ENCODE data around the gene SCYGR4. TPM values are rescaled to one million over a fixed set of nuclear protein-coding genes. Genes with fewer than 3 reads are reported as not detected.

Gene SCYGR4, protein sequence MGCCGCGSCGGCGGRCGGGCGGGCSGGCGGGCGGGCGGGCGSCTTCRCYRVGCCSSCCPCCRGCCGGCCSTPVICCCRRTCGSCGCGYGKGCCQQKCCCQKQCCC
- not detected in 5 replicates for total RNA-seq (2022; extraction: Qiagen RNA extraction)

DNA sequence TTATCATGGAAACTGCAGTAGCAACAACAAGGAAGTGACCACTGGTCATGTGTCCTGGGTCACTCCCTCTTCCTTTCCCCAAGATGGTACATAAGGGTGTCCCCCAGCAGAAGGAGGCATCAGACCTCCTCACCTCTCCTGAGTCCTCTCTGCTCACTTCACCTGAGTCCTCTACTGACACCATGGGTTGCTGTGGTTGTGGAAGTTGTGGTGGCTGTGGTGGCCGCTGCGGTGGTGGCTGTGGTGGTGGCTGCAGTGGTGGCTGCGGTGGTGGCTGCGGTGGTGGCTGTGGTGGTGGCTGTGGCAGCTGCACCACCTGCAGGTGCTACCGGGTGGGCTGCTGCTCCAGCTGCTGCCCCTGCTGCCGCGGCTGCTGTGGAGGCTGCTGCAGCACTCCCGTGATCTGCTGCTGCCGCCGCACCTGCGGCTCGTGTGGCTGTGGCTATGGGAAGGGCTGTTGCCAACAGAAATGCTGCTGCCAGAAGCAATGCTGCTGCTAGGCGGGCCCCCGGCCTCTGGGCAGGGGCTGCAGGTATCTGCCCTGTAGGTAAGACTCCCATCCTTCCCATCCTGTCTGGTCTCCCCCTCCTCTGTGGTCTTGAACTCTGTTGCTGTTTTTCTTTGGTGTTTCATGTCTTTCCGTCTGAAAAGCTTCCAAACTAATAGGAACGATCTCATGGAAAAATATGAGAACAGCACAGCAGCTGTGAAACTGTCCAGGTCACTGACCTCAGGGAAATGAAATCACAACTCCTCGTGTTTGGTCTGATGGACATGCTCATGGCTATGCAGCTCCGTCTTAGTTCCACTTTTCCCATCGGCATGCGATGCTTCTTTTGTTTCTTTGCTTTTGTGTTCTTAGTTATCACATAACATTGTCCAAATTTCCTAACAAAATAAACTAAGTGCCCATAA, at the start of gene SCYGR4:
Gene SCYGR4 (plus strand): TSS at position 183 of the 915 bp plus-strand sequence. CDS start 0 bp downstream, at position 183.

DNA sequence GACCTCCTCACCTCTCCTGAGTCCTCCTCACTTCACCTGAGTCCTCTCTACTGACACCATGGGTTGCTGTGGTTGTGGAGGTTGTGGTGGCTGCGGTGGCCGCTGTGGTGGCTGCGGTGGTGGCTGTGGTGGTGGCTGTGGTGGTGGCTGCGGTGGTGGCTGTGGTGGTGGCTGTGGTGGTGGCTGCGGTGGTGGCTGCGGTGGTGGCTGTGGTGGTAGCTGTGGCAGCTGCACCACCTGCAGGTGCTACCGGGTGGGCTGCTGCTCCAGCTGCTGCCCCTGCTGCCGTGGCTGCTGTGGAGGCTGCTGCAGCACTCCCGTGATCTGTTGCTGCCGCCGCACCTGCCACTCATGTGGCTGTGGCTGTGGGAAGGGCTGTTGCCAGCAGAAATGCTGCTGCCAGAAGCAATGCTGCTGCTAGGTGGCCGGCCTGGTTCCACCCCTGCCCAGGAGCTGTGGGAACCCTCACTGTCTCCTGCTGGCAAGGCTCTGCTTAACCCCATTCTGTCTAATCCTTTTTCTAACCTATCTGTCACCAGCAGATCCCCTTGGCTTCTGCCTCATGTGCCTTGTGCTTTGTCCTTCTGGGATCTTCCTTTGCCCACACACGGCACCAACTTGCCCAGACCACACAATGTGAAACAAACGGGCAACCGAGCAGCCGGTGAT, 18.3 kb upstream of the SCYGR4 start, which contains the start of gene SCYGR2:
Gene SCYGR2 (plus strand): TSS at position 59 of the 669 bp plus-strand sequence. CDS start 0 bp downstream, at position 59.

DNA sequence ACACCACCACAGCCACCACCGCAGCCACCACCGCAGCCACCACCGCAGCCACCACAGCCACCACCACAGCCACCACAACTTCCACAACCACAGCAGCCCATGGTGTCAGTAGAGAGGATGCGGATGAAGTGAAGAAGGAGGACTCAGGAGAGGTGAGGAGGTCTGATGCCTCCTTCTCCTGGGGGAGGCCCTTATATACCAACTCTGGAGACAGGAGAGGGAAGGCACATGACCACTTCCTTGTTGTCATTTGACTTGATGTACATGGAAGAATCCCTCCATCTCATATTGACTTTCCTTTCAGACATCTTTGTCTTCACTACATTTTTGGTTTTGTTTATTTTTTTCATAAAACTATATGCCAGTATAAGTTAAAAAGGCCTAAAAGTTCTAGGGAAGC, 2.6 kb upstream of the SCYGR4 start, which contains the start of gene SCYGR3:
Gene SCYGR3 (minus strand): TSS at position 101 of the 400 bp plus-strand sequence. CDS start 0 bp downstream, at position 101.

DNA sequence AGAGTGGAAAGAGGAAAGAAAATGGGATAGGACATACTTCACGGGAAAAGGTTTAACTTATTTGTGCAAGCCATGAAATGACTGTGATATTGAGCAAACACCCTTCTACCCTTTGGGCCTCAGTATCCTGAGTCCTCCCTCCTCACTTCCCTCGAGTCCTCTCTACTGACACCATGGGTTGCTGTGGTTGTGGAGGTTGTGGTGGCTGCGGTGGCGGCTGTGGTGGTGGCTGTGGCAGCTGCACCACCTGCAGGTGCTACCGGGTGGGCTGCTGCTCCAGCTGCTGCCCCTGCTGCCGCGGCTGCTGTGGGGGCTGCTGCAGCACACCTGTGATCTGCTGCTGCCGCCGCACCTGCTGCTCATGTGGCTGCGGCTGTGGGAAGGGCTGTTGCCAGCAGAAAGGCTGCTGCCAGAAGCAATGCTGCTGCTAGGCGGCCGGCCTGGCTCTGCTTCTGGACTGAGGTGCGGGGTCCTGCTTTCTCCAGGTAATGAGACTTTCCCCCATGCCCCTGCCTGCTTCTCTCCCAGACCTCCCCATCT, 49.4 kb downstream of the SCYGR4 start, which contains the start of gene SCYGR5:
Gene SCYGR5 (plus strand): TSS at position 174 of the 540 bp plus-strand sequence. CDS start 0 bp downstream, at position 174.

Other genes starting within 250 kb of the SCYGR4 start
- gene TM4SF20, start 238.2 kb upstream of the SCYGR4 start, total RNA-seq (2022; extraction: Qiagen RNA extraction) = 5.8 to 8.7 TPM (median 8.0 TPM) in 5 replicates
- not detected in 5 replicates for gene SCYGR1, start 229.5 kb upstream of the SCYGR4 start, total RNA-seq (2022; extraction: Qiagen RNA extraction)
- 95.4 to 139 TPM (median 129 TPM) in 5 replicates for gene AGFG1, start 145.3 kb upstream of the SCYGR4 start, total RNA-seq (2022; extraction: Qiagen RNA extraction)
- gene SCYGR2, start 18.6 kb upstream of the SCYGR4 start, total RNA-seq (2022; extraction: Qiagen RNA extraction) = not detected in 5 replicates
- not detected in 5 replicates for gene SCYGR3, start 2.7 kb upstream of the SCYGR4 start, total RNA-seq (2022; extraction: Qiagen RNA extraction)
- gene SCYGR5, start 49.3 kb downstream of the SCYGR4 start, total RNA-seq (2022; extraction: Qiagen RNA extraction) = not detected in 5 replicates
- 1.9 to 2.9 TPM (median 2.2 TPM) in 5 replicates for gene SLC19A3, start 100.5 kb downstream of the SCYGR4 start, total RNA-seq (2022; extraction: Qiagen RNA extraction)
- gene SCYGR6, start 107.3 kb downstream of the SCYGR4 start, total RNA-seq (2022; extraction: Qiagen RNA extraction) = not detected in 5 replicates
- gene SCYGR7, start 110.8 kb downstream of the SCYGR4 start, total RNA-seq (2022; extraction: Qiagen RNA extraction) = not detected in 5 replicates
- not detected in 5 replicates for gene SCYGR8, start 128.4 kb downstream of the SCYGR4 start, total RNA-seq (2022; extraction: Qiagen RNA extraction)
- gene CCL20, start 196.3 kb downstream of the SCYGR4 start, total RNA-seq (2022; extraction: Qiagen RNA extraction) = 3.0 to 6.9 TPM (median 3.9 TPM) in 5 replicates

Measured in A549 treated with dexamethasone at 1 μM for 4 hours (cell line).